ENCODE data around the gene USP15. TPM values are rescaled to one million over a fixed set of nuclear protein-coding genes. Genes with fewer than 3 reads are reported as not detected.

Gene USP15
- total and polyA plus RNA-seq, 2 of the 8 experiments (the other 6 are each of a cell fraction or from before 2014, with no cell fraction given), result 12.7 to 38.6 TPM

DNA sequence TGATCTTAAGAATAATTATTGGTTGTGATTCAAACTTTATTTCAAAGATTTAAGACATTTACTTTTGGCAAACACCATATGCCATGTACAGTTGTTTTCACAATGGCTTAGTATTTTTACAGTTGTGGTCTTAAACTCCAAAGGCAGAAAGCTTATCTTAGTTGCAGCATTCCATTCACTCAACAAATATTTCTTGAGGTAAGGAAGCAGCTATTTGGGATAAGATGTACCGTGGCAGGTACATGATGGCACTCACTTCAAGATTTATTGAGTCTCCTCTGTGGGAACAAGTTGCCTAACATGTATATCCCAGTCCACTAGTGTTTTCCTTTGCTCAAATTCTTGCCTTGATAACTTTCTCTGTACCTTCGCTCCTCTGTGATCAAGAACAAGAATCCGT is 198.4 kb downstream of the USP15 start:
- WGBS, 2 experiments (ENCODE audit: extremely low coverage in 1 of 2, insufficient coverage in 1 of 2, insufficient read length in 1 of 2, insufficient replicate concordance in 2 of 2, low coverage in 1 of 2, low lambda C conversion rate in 2 of 2, missing lambda C conversion rate in 1 of 2), result 90% methylated on average over 3 of the region's 3 CpGs; no CpG with 5 or more reads in 1 of the 2 experiments
- Histone ChIP-seq H3K4me1 (replicated peaks in 1 of 4; ENCODE audit: control insufficient read depth in 3 of 4, insufficient read depth in 4 of 4, low read length in 3 of 4) (no peaks in the 10 kb centered on the region), H3K27ac (ENCODE audit: low read depth, low read length) (no peak overlapping the region), H2BK120ac (replicated peaks; ENCODE audit: low read depth, low read length) (no peak overlapping the region), H3K36me3 (ENCODE audit: control insufficient read depth in 2 of 4, insufficient read depth in 4 of 4, low read length in 3 of 4) (no peaks in the 10 kb centered on the region), H4K8ac (ENCODE audit: extremely low read depth, insufficient read depth, low read length) (no peak overlapping the region), H3K56ac (replicated peaks; ENCODE audit: insufficient read length, low read depth, low read length) (no peak overlapping the region), H3K18ac (ENCODE audit: extremely low read depth, low read length) (no peak overlapping the region), H3K4me3 (ENCODE audit: extremely low read depth in 1 of 4, insufficient read depth in 2 of 4, low read depth in 3 of 4, low read length in 4 of 4) (no peak overlapping the region), H2BK15ac (ENCODE audit: low read length) (no peak overlapping the region), H3K79me2 (ENCODE audit: control insufficient read depth in 1 of 2, insufficient read depth in 2 of 2, low read length in 2 of 2) (no peaks in the 10 kb centered on the region), H4K20me1 (replicated peaks in 1 of 2; ENCODE audit: control insufficient read depth in 1 of 2, insufficient read depth in 2 of 2, low read length in 2 of 2) (no peaks in the 10 kb centered on the region), H2AFZ (ENCODE audit: low read length) (no peak overlapping the region), H2BK12ac (ENCODE audit: low read depth, low read length) (no peak overlapping the region), H2BK5ac (ENCODE audit: low read depth, low read length) (no peak overlapping the region), H4K91ac (replicated peaks; ENCODE audit: insufficient read length, low read length) (no peak overlapping the region), H3K9me3 (ENCODE audit: insufficient read depth in 2 of 2, low read depth in 1 of 2, low read length in 1 of 2) (peaks cover 0 to 11% of the 10 kb centered on the region in 2 experiments; a peak in 1 of 4 replicates), H3K23ac (ENCODE audit: insufficient read length) (no peak overlapping the region), H3K79me1 (ENCODE audit: low read depth, low read length) (no peaks in the 10 kb centered on the region), H3K14ac (ENCODE audit: insufficient read length) (no peak overlapping the region), H3K27me3 (replicated peaks in 1 of 4; ENCODE audit: control insufficient read depth in 3 of 4, extremely low read depth in 1 of 4, insufficient read depth in 3 of 4, low read length in 3 of 4) (no peaks in the 10 kb centered on the region), H2BK20ac (ENCODE audit: low read length) (no peak overlapping the region), H3K4me2 (ENCODE audit: insufficient read depth in 1 of 2, low read depth in 2 of 2, low read length in 2 of 2) (no peak overlapping the region), H3K23me2 (ENCODE audit: low read depth, low read length) (no peaks in the 10 kb centered on the region), H2AK5ac (ENCODE audit: low read depth, low read length) (no peak overlapping the region), H3K9ac (replicated peaks in 1 of 4; ENCODE audit: extremely low read depth in 1 of 4, low read depth in 3 of 4, low read length in 3 of 4) (no peak overlapping the region), H4K5ac (ENCODE audit: insufficient read length, low read depth, low read length) (no peak overlapping the region), H3K4ac (replicated peaks; ENCODE audit: insufficient read length, low read depth, low read length) (no peak overlapping the region)
- POLR2A ChIA-PET (ENCODE audit: partially characterized antibody), result no interaction called here
- CTCF ChIA-PET (ENCODE audit: partially characterized antibody), result interaction anchor here (0.6 kb wide), 1 partner anchor 16 kb away, joined by 3 read pairs; no protein-coding TSS in a partner anchor
- FAIRE-seq (peak; percentile 28), DNase-seq (ENCODE audit: low read depth in 1 of 2, low spot score in 2 of 2) (no peak)
- TF ChIP-seq RFX5 (IDR thresholded peaks at IDR 0.05; ENCODE audit: borderline replicate concordance, low read depth, low read length) (no peak), ZNF274 (IDR thresholded peaks at IDR 0.05; ENCODE audit: borderline replicate concordance, extremely low read depth, low read length) (no peak), EP300 (IDR thresholded peaks at IDR 0.05; ENCODE audit: borderline replicate concordance in 1 of 2, low read depth in 2 of 2, low read length in 2 of 2) (no peak), POLR2A (IDR thresholded peaks at IDR 0.05; ENCODE audit: control extremely low read depth in 1 of 2, low read depth in 2 of 2, low read length in 2 of 2) (no peak), TAF1 (IDR thresholded peaks at IDR 0.05; ENCODE audit: low read depth, low read length) (no peak), SP4 (IDR thresholded peaks at IDR 0.05; ENCODE audit: low read length) (no peak), JUN (IDR thresholded peaks at IDR 0.05; ENCODE audit: low read depth, low read length) (no peak), NRF1 (IDR thresholded peaks at IDR 0.05; ENCODE audit: low read depth, low read length) (no peak), JUND (IDR thresholded peaks at IDR 0.05; ENCODE audit: low read length) (no peak), SIN3A (conservative IDR thresholded peaks at IDR 0.05 in 1 of 2, IDR thresholded peaks at IDR 0.05 in 1 of 2; ENCODE audit: low read depth in 1 of 2, low read length in 2 of 2) (no peak), TCF12 (IDR thresholded peaks at IDR 0.05; ENCODE audit: low read depth, low read length) (no peak), POLR2AphosphoS5 (IDR thresholded peaks at IDR 0.05; ENCODE audit: low read depth, low read length) (no peak), FOSL1 (IDR thresholded peaks at IDR 0.05; ENCODE audit: insufficient read depth, low read depth, low read length) (no peak)
- TF ChIP-seq, protein P1, sequence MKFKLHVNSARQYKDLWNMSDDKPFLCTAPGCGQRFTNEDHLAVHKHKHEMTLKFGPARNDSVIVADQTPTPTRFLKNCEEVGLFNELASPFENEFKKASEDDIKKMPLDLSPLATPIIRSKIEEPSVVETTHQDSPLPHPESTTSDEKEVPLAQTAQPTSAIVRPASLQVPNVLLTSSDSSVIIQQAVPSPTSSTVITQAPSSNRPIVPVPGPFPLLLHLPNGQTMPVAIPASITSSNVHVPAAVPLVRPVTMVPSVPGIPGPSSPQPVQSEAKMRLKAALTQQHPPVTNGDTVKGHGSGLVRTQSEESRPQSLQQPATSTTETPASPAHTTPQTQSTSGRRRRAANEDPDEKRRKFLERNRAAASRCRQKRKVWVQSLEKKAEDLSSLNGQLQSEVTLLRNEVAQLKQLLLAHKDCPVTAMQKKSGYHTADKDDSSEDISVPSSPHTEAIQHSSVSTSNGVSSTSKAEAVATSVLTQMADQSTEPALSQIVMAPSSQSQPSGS (IDR thresholded peaks at IDR 0.05; ENCODE audit: low read length), result no peak

Data from H1 (cell line).